Calu3 (cell line): Measurements from ENCODE around the gene TKTL1. TPM values are rescaled to one million over a fixed set of nuclear protein-coding genes. Genes with fewer than 3 reads are reported as not detected.

ENCODE experiments used
- BruUV-seq: library from RNA; stranded (reverse); fragments of 400-500 nt; replicated peaks from 2 replicates; lab custom pipeline; 2021; lab: Mats Ljungman, UMichigan
- CTCF ChIA-PET: fragments of 300-600 bp; sonication (Branson Sonifier 250); formaldehyde crosslinking; loops from one replicate; lab custom pipeline; 2022; ENCODE audit warnings: antibody characterized with exemption; lab: Charles Lee
- DNase-seq: peaks from one replicate; pipeline ENCODE4 v3.0.0; 2022
- H3K27ac Mint-ChIP-seq: one replicate; pipeline ENCODE4 v1.8.0; 2022; ENCODE audit warnings: mixed read lengths; ENCODE audit not compliant: unreplicated experiment
- H3K27me3 Mint-ChIP-seq: one replicate; pipeline ENCODE4 v1.8.0; 2022; ENCODE audit warnings: mixed read lengths; ENCODE audit not compliant: unreplicated experiment
- H3K36me3 Mint-ChIP-seq: one replicate; pipeline ENCODE4 v1.8.0; 2022; ENCODE audit warnings: mild to moderate bottlenecking, moderate library complexity, mixed read lengths; ENCODE audit not compliant: insufficient read depth, unreplicated experiment
- H3K4me1 Mint-ChIP-seq: one replicate; pipeline ENCODE4 v1.8.0; 2022; ENCODE audit warnings: mild to moderate bottlenecking, low read depth, mixed read lengths; ENCODE audit not compliant: unreplicated experiment
- H3K4me3 Mint-ChIP-seq: one replicate; pipeline ENCODE4 v1.8.0; 2022; ENCODE audit warnings: mild to moderate bottlenecking, low read depth, moderate library complexity, mixed read lengths; ENCODE audit not compliant: unreplicated experiment
- H3K9me3 Mint-ChIP-seq: one replicate; pipeline ENCODE4 v1.8.0; 2022; ENCODE audit warnings: low read depth, mixed read lengths; ENCODE audit not compliant: unreplicated experiment
- intact Hi-C: fragments of 100-400 bp; cut with micrococcal nuclease; formaldehyde crosslinking; loops from one replicate; pipeline ENCODE4 v1.10.0; 2022; ENCODE audit not compliant: unreplicated experiment
- total RNA-seq: library from RNA; stranded (reverse); gene quantifications from 2 replicates; pipeline ENCODE4 v1.2.3, GENCODE V29; 2022
- TF ChIP-seq, protein P1 (sequence below): fragments of 200-600 bp; IDR thresholded peaks from one replicate; pipeline ENCODE4 v1.8.0; 2022; ENCODE audit warnings: antibody characterized with exemption; ENCODE audit not compliant: unreplicated experiment

TKTL1 gene
- total RNA-seq, 1 experiment from 2014 or later: not detected

DNA sequence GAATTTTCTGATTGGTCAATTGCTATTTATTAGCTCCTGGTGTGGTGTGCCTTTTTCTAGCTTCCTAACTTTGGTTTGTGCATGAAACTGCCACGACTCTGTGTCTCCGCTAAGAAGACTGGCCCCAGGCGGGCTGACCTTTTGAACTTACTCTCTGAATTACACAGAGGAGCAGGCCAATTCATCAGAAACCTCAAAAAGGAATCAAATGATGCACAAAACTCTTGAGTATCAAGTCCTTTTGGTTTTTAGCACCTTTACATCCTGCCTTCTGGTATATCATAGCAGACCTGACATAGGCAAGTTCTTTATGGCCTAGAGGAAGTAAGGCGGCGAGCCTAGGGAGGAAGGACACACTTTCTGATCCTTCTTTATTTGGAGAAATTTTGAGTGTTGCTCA is 17.6 kb downstream of the TKTL1 start:
- TF ChIP-seq, protein P1, sequence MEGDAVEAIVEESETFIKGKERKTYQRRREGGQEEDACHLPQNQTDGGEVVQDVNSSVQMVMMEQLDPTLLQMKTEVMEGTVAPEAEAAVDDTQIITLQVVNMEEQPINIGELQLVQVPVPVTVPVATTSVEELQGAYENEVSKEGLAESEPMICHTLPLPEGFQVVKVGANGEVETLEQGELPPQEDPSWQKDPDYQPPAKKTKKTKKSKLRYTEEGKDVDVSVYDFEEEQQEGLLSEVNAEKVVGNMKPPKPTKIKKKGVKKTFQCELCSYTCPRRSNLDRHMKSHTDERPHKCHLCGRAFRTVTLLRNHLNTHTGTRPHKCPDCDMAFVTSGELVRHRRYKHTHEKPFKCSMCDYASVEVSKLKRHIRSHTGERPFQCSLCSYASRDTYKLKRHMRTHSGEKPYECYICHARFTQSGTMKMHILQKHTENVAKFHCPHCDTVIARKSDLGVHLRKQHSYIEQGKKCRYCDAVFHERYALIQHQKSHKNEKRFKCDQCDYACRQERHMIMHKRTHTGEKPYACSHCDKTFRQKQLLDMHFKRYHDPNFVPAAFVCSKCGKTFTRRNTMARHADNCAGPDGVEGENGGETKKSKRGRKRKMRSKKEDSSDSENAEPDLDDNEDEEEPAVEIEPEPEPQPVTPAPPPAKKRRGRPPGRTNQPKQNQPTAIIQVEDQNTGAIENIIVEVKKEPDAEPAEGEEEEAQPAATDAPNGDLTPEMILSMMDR: no peak
- Mint-ChIP-seq H3K36me3 (no peaks in the 10 kb centered on the region), H3K27ac (no peak overlapping the region), H3K9me3 (no peaks in the 10 kb centered on the region), H3K27me3 (peaks cover 26% of the 10 kb centered on the region), H3K4me1 (no peaks in the 10 kb centered on the region), H3K4me3 (no peak overlapping the region)
- CTCF ChIA-PET: no interaction called here
- BruUV-seq: no TSS peak
- DNase-seq: no peak
- intact Hi-C loops: no loop called here

DNA sequence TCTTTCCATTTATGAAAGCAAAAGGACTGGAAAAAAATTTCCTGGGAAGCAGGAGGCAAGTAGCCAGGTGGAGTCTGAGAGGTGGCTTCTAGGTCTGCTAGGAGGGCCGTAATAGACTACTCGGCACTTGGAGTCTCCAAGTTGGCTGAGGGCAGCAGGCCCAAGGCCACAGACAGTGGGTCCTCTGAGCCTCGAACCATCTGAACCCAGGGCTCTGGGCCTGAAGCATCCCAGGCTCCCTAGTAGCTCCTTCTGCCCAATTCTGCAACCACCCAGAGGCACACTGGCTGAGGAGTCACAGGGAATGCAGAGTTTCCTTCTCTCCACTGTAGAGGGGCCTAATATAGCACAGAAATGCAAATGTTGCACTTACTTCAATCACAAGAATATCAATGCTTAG is 19.8 kb downstream of the TKTL1 start:
- Mint-ChIP-seq H3K27me3 (peaks cover 39% of the 10 kb centered on the region), H3K4me3 (no peak overlapping the region), H3K4me1 (no peaks in the 10 kb centered on the region), H3K27ac (no peak overlapping the region), H3K9me3 (no peaks in the 10 kb centered on the region), H3K36me3 (no peaks in the 10 kb centered on the region)
- intact Hi-C loops: no loop called here
- TF ChIP-seq, protein P1: no peak
- no TSS peak for BruUV-seq
- DNase-seq: no peak
- CTCF ChIA-PET: interaction anchor here (0.5 kb wide), 1 partner anchor 110 kb away, joined by 3 read pairs; no protein-coding TSS in a partner anchor

DNA sequence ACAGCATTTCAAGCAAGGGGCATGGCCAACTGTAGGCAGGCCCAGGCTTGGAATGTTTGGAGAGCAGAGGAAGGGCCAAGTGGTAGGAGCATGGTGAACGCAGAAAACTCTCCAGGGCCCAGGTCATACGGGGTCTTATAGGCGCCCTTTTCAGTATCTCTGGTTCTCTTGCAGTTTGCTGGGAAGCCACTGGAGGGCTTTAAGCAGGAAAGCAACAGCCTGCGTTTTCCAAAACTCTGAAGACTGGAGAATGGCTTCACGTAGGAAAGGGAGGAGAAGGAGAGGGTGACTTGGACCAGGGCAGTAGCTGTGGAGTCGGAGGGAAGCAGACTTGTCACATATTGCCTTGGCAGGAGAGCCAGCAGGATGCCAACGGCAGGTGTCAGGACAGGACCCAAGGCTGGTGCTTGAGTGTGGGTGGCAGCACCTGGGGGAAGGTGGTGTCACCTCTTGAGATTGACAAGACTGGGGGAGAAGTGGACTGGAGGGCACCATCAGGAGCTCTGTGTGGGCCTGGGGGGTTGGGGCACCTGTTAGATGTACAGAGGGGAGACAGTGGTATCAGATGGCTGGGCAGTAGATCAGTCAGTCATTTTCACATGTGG is 21.9 kb downstream of the TKTL1 start:
- H3K36me3 Mint-ChIP-seq: no peaks in the 10 kb centered on the region
- CTCF ChIA-PET: interaction anchor here (1.0 kb wide), 1 partner anchor 9 kb away, joined by 3 read pairs; no protein-coding TSS in a partner anchor
- intact Hi-C loops: no loop called here
- no peak overlapping the region for H3K27ac Mint-ChIP-seq
- H3K4me3 Mint-ChIP-seq: no peak overlapping the region
- no peaks in the 10 kb centered on the region for H3K4me1 Mint-ChIP-seq
- no peaks in the 10 kb centered on the region for H3K9me3 Mint-ChIP-seq
- BruUV-seq: no TSS peak
- DNase-seq: peak; percentile 18
- TF ChIP-seq, protein P1: no peak
- peaks cover 41% of the 10 kb centered on the region for H3K27me3 Mint-ChIP-seq

DNA sequence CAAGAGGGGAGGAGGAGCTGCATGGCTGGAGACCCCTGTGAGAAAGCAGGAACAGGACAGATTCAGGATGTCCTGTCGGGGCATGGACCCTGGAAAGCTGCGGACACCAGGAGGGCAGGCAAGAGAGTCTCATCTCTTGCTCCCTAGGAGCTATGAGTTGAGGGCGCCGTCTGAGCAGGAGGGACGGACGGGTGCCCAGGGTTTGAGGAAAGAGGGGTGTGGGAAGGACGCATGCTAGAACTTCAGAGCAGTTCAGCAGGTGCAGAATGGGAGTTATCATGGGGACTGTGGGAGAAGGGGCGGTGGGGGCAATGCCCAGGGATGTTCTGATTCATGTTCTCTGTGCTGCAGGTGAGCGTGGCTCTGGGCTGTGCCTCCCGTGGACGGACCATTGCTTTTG is 24.8 kb downstream of the TKTL1 start:
- no peak overlapping the region for H3K4me3 Mint-ChIP-seq
- BruUV-seq: no TSS peak
- no peak overlapping the region for H3K27ac Mint-ChIP-seq
- H3K9me3 Mint-ChIP-seq: no peaks in the 10 kb centered on the region
- intact Hi-C loops: no loop called here
- no peaks in the 10 kb centered on the region for H3K36me3 Mint-ChIP-seq
- H3K4me1 Mint-ChIP-seq: no peaks in the 10 kb centered on the region
- CTCF ChIA-PET: no interaction called here
- peaks cover 65% of the 10 kb centered on the region for H3K27me3 Mint-ChIP-seq
- TF ChIP-seq, protein P1: no peak
- DNase-seq: no peak
